GM04504 (cell line): ENCODE measurements around the gene UNC5C.
"Not testable (repeated sequence)": the region's sequence is repeated elsewhere in the genome, so short reads cannot be mapped to it uniquely, and the experiment has no call there.

Source experiments
- DNase-seq: peaks from one replicate; pipeline ENCODE4 v3.0.0-alpha.2; 2012; ENCODE audit warnings: low read depth

Gene UNC5C

GRCh38 chr4:95214408-95214807, 334.4 kb downstream of the UNC5C start:
- DNase-seq = no peak

- DNase-seq = no peak
These were observed 335.4 kb downstream of the UNC5C start for GRCh38 chr4:95213366-95213765.

GRCh38 chr4:95212692-95213091, 336.1 kb downstream of the UNC5C start:
- no peak for DNase-seq

- no peak for DNase-seq
These were observed 338.8 kb downstream of the UNC5C start for GRCh38 chr4:95209927-95210326.

GRCh38 chr4:95204873-95205272, 343.9 kb downstream of the UNC5C start:
- no peak for DNase-seq

- no peak for DNase-seq
These were observed 344.4 kb downstream of the UNC5C start for GRCh38 chr4:95204267-95204844.

GRCh38 chr4:95198961-95199360, 349.8 kb downstream of the UNC5C start:
- DNase-seq = no peak

- DNase-seq = no peak
These were observed 351.4 kb downstream of the UNC5C start for GRCh38 chr4:95197353-95197752.

GRCh38 chr4:95193391-95194224, 355.2 kb downstream of the UNC5C start:
- DNase-seq = no peak

GRCh38 chr4:95191537-95191936, 357.2 kb downstream of the UNC5C start:
- DNase-seq = no peak

- DNase-seq = no peak
These were observed 357.9 kb downstream of the UNC5C start for GRCh38 chr4:95190751-95191436.

- DNase-seq = no peak
These were observed 359.9 kb downstream of the UNC5C start for GRCh38 chr4:95188701-95189370.

GRCh38 chr4:95186666-95187065, 362.1 kb downstream of the UNC5C start:
- no peak for DNase-seq

GRCh38 chr4:95183656-95184408, 364.9 kb downstream of the UNC5C start:
- DNase-seq = no peak

- no peak for DNase-seq
These were observed 366.8 kb downstream of the UNC5C start for GRCh38 chr4:95181996-95182306.

- DNase-seq = peak; percentile 37
These were observed 367.4 kb downstream of the UNC5C start for GRCh38 chr4:95181243-95181995.

- no peak for DNase-seq
These were observed 368.1 kb downstream of the UNC5C start for GRCh38 chr4:95180531-95181242.

- no peak for DNase-seq
These were observed 369.8 kb downstream of the UNC5C start for GRCh38 chr4:95178938-95179337.

- not testable (repeated sequence) for DNase-seq
These were observed 377.4 kb downstream of the UNC5C start for GRCh38 chr4:95171377-95171776.

GRCh38 chr4:95170176-95170575, 378.6 kb downstream of the UNC5C start:
- DNase-seq = no peak

GRCh38 chr4:95167805-95168204, 381.0 kb downstream of the UNC5C start:
- no peak for DNase-seq
